Measurements from ENCODE around the gene YOD1. TPM values are rescaled to one million over a fixed set of nuclear protein-coding genes. Genes with fewer than 3 reads are reported as not detected.

Gene YOD1
- total RNA-seq, 1 donor from 2014 or later: 7.9 TPM

DNA sequence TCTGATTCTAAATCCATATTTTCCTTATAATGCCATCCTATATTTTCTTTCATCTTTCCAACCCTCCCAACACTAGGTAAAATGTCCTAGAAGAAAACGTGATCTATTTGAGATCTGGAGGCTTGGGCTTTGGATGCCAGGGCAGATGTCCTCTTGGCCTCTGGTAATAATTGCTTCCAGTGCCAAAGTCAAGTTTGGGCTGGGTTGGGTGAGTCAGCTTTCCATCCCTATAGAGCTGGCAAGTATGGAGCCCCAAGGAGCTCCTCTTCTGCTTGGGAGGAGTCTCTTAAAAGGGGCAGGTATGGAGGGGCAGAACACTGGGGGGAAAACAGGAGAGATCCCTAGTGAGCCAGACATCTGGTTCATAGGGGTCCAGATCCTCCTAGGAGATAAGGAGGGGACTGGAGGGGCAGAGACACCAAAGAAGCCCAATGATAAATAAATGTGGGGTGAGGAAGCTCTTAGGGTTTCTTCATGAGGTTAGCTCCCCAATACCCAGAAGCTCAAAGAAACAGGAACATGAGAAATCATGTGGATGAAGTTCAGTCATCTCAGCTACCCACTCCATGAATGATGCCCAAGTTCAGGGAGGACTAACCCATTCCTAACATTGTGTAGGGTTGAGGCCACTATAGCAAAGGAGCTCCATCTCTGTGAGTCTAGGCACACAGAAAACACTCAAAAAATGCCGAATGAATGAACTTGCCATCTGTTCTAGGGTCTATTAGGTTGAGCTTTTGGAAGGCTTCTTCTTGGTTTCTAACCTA lies 21.9 kb downstream of the YOD1 start:
- peaks cover 6% of the 10 kb centered on the region for H3K36me3 ChIP-seq
- H3K4me3 ChIP-seq: peak overlapping the region; percentile 53
- TF ChIP-seq, protein P1, sequence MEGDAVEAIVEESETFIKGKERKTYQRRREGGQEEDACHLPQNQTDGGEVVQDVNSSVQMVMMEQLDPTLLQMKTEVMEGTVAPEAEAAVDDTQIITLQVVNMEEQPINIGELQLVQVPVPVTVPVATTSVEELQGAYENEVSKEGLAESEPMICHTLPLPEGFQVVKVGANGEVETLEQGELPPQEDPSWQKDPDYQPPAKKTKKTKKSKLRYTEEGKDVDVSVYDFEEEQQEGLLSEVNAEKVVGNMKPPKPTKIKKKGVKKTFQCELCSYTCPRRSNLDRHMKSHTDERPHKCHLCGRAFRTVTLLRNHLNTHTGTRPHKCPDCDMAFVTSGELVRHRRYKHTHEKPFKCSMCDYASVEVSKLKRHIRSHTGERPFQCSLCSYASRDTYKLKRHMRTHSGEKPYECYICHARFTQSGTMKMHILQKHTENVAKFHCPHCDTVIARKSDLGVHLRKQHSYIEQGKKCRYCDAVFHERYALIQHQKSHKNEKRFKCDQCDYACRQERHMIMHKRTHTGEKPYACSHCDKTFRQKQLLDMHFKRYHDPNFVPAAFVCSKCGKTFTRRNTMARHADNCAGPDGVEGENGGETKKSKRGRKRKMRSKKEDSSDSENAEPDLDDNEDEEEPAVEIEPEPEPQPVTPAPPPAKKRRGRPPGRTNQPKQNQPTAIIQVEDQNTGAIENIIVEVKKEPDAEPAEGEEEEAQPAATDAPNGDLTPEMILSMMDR (IDR thresholded peaks at IDR 0.05): no peak
- no peaks in the 10 kb centered on the region for H3K9me3 ChIP-seq
- no peaks in the 10 kb centered on the region for H3K27me3 ChIP-seq (ENCODE audit: low read depth)
- DNase-seq (no peak), ATAC-seq (no peak)
- H3K27ac ChIP-seq: peak overlapping the region; percentile 85
- intact Hi-C loops (cut with DNase I): no loop called here
- H3K4me1 ChIP-seq: peaks cover 27% of the 10 kb centered on the region

DNA sequence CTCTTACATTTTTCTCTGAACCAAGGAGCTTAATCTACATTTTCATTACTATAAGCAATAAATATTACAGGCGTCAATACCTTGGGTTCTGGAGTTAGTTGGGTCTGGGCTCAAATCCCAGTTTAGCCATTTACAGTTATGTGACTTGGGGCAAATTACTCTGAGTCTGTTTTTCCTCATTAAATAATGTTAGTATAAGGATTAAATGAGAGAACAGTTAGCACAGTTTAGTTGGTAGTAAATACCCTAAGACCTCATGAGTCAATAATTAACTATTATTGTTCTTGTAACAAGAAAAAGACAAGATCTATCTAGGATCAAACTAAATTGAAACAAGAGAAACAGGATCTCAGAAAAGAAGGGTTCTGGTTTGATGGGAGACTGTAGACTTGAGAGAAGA lies 23.1 kb downstream of the YOD1 start:
- H3K36me3 ChIP-seq: peaks cover 6% of the 10 kb centered on the region
- H3K27ac ChIP-seq: peak overlapping the region; percentile 85
- TF ChIP-seq, protein P1 (IDR thresholded peaks at IDR 0.05): no peak
- intact Hi-C loops (cut with DNase I): no loop called here
- H3K9me3 ChIP-seq: no peaks in the 10 kb centered on the region
- H3K4me1 ChIP-seq: peaks cover 38% of the 10 kb centered on the region
- DNase-seq (no peak), ATAC-seq (no peak)
- peak overlapping the region; percentile 53 for H3K4me3 ChIP-seq
- H3K27me3 ChIP-seq (ENCODE audit: low read depth): no peaks in the 10 kb centered on the region

DNA sequence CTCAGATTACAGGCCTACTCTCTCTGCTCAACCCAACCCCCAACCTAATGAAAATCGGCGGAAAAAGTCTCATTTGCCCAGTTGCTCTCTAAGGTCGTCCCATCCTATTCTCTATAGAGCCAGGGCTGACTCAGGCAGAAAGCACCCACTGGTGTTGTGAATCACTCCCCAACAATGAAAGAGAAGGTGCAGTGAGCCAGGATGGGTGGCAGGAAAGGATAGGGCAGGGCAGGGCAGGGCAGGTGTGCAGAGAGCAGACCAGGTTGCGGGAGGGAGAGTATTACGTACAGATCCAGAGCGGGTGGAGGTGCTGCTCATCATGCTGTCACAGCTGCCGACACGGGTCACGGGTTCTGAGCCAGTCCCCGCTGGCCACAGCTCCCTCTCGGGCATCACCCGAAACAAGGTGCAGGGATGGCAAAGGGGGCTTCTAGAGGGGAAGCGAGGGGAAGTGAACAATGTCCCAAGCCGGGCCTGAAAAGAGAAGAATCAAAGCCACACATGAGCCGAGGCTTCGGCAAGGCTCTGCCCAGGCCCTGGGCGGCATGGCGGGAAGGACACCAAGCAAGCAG lies 23.7 kb downstream of the YOD1 start:
- peaks cover 6% of the 10 kb centered on the region for H3K36me3 ChIP-seq
- TF ChIP-seq, protein P1 (IDR thresholded peaks at IDR 0.05): no peak
- no peaks in the 10 kb centered on the region for H3K27me3 ChIP-seq (ENCODE audit: low read depth)
- intact Hi-C loops (cut with DNase I): no loop called here
- peak overlapping the region; percentile 85 for H3K27ac ChIP-seq
- H3K9me3 ChIP-seq: no peaks in the 10 kb centered on the region
- peaks cover 41% of the 10 kb centered on the region for H3K4me1 ChIP-seq
- DNase-seq (peak; percentile 63), ATAC-seq (peak; percentile 49 to 60)
- H3K4me3 ChIP-seq: peak overlapping the region; percentile 53

DNA sequence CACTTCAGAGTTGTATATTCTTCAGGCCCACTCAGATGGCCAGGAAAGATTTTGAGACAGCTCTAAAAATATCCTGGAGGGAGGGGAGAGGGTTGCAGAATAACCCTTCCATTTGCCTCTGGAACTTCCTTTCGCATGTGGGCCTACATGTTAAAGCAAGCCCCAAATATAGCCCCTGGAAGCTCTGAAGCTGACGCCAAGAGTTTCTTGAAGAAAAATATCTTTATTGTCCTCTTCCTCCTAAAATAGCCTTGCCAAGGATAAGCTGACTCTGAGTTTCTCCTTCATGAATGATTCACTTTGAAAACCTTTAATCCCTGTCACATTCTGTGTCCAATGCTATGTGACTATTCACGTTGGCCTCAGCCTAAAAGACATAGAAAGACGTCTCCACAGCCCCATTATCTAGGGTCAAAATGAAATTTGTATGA lies 24.9 kb downstream of the YOD1 start:
- H3K4me3 ChIP-seq: peak overlapping the region; percentile 53
- peaks cover 49% of the 10 kb centered on the region for H3K4me1 ChIP-seq
- TF ChIP-seq, protein P1 (IDR thresholded peaks at IDR 0.05): no peak
- no peaks in the 10 kb centered on the region for H3K9me3 ChIP-seq
- intact Hi-C loops (cut with DNase I): no loop called here
- ATAC-seq (no peak), DNase-seq (no peak)
- peak overlapping the region; percentile 85 for H3K27ac ChIP-seq
- no peaks in the 10 kb centered on the region for H3K27me3 ChIP-seq (ENCODE audit: low read depth)
- peaks cover 10% of the 10 kb centered on the region for H3K36me3 ChIP-seq

DNA sequence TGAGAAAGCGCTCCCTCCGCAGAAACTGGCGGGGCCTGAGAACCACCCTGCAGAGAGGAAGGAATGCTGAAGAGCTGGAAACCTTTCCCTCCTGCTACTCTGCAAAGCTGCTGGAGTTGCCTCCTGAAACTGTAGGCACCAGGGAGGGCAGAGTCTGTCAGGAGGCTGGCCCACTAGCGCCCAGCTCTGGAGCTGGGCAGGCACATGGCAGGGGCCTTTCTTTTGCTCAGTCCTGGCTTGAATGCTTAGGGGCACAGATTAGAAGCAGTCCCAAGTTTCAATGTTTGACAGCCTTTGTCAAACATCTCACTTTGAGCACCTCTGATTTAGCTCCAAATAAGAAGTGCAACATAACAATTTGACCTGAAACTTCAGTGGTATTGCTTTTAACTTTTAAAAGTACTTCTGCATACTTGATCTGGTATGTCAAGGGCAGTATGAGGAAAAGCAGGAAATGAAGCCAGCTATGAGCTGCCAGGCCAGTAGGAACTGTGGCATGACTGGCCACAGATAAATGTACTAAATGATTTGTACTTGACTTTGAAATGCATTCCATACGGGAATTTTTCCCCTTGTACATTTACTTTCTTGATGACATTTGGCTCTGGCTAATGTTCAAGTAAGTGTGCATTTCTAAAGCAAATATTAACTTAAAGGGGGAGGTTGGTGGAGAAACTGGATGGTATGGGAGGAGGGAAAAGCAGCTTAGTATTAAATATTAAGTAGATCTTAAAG lies 25.7 kb downstream of the YOD1 start:
- Histone ChIP-seq H3K27ac (peak overlapping the region; percentile 85), H3K4me1 (peaks cover 57% of the 10 kb centered on the region), H3K9me3 (no peaks in the 10 kb centered on the region), H3K36me3 (peaks cover 10% of the 10 kb centered on the region), H3K4me3 (peak overlapping the region; percentile 17), H3K27me3 (ENCODE audit: low read depth) (no peaks in the 10 kb centered on the region)
- ATAC-seq: peak; percentile 81 to 84
- intact Hi-C loops (cut with DNase I): no loop called here
- TF ChIP-seq, protein P1 (IDR thresholded peaks at IDR 0.05): no peak
- peak; percentile 53 for DNase-seq
